NCI-H82 (cell line): ENCODE measurements around the gene FNDC3B.

ENCODE experiments used
- DNase-seq: peaks from one replicate; lab custom pipeline; 2025; lab: John Stamatoyannopoulos, UW

The FNDC3B gene

GRCh38 chr3:172261054-172261453 is 221.7 kb downstream of the FNDC3B start:
- no peak for DNase-seq

- DNase-seq = no peak
Measured at GRCh38 chr3:172262991-172263608, 223.7 kb downstream of the FNDC3B start.

GRCh38 chr3:172263781-172264486 is 224.6 kb downstream of the FNDC3B start:
- no peak for DNase-seq

GRCh38 chr3:172266103-172266502 is 226.7 kb downstream of the FNDC3B start:
- no peak for DNase-seq

- no peak for DNase-seq
Measured at GRCh38 chr3:172268425-172268824, 229.0 kb downstream of the FNDC3B start.

- no peak for DNase-seq
Measured at GRCh38 chr3:172268868-172269267, 229.5 kb downstream of the FNDC3B start.

GRCh38 chr3:172270557-172271166 is 231.3 kb downstream of the FNDC3B start:
- no peak for DNase-seq

- no peak for DNase-seq
Measured at GRCh38 chr3:172271386-172271976, 232.1 kb downstream of the FNDC3B start.

- DNase-seq = peak; percentile 63
Measured at GRCh38 chr3:172272698-172273097, 233.3 kb downstream of the FNDC3B start.

GRCh38 chr3:172273378-172273777 is 234.0 kb downstream of the FNDC3B start:
- DNase-seq = no peak

GRCh38 chr3:172274906-172275305 is 235.5 kb downstream of the FNDC3B start:
- peak; percentile 38 for DNase-seq

- peak; percentile 10 for DNase-seq
Measured at GRCh38 chr3:172275586-172275985, 236.2 kb downstream of the FNDC3B start.

GRCh38 chr3:172276103-172276502 is 236.7 kb downstream of the FNDC3B start:
- no peak for DNase-seq

- DNase-seq = no peak
Measured at GRCh38 chr3:172277151-172277652, 237.8 kb downstream of the FNDC3B start.

- DNase-seq = no peak
Measured at GRCh38 chr3:172279191-172279640, 239.8 kb downstream of the FNDC3B start.

GRCh38 chr3:172279974-172280373 is 240.6 kb downstream of the FNDC3B start:
- no peak for DNase-seq

- DNase-seq = no peak
Measured at GRCh38 chr3:172280406-172281051, 241.2 kb downstream of the FNDC3B start.

GRCh38 chr3:172281884-172282283 is 242.5 kb downstream of the FNDC3B start:
- DNase-seq = no peak

- no peak for DNase-seq
Measured at GRCh38 chr3:172282850-172283249, 243.5 kb downstream of the FNDC3B start.

- no peak for DNase-seq
Measured at GRCh38 chr3:172283841-172284357, 244.5 kb downstream of the FNDC3B start.

GRCh38 chr3:172285844-172286243 is 246.5 kb downstream of the FNDC3B start:
- no peak for DNase-seq
